OCI-LY1 (cell line): ENCODE data around the gene ADAMTSL1.

Experiments used
- H2AFZ ChIP-seq: fragments of 200-600 bp; sonication (generic), shearing (Covaris generic); 2 replicates; pipeline ENCODE4 v1.6.0; 2014; ENCODE audit warnings: antibody characterized with exemption, mild to moderate bottlenecking, low read length
- H3F3A ChIP-seq: fragments of 200-600 bp; sonication (generic), shearing (Covaris generic); 2 replicates; pipeline ENCODE4 v1.6.0; 2014; ENCODE audit warnings: mild to moderate bottlenecking, antibody characterized with exemption, low read length, moderate library complexity; ENCODE audit not compliant: insufficient read depth
- H3K27ac ChIP-seq: fragments of 200-600 bp; sonication (generic); 2 replicates; pipeline ENCODE4 v1.5.1; 2014; ENCODE audit warnings: low read length, mixed run types, mild to moderate bottlenecking, low read depth; ENCODE audit not compliant: poor library complexity, severe bottlenecking
- H3K27me3 ChIP-seq: fragments of 200-600 bp; sonication (generic); 2 replicates; pipeline ENCODE4 v1.6.0; 2014; ENCODE audit warnings: antibody characterized with exemption, mild to moderate bottlenecking, low read length, moderate library complexity; ENCODE audit not compliant: insufficient read depth
- H3K36me3 ChIP-seq: fragments of 200-600 bp; sonication (generic); 2 replicates; pipeline ENCODE4 v1.6.1; 2014; ENCODE audit warnings: mild to moderate bottlenecking, antibody characterized with exemption, low read length, moderate library complexity, mixed read lengths; ENCODE audit not compliant: insufficient read depth
- H3K4me1 ChIP-seq: fragments of 200-600 bp; sonication (generic); 2 replicates; pipeline ENCODE4 v1.5.1; 2014; ENCODE audit warnings: mild to moderate bottlenecking, low read length, moderate library complexity; ENCODE audit not compliant: insufficient read depth, severe bottlenecking
- H3K4me2 ChIP-seq: fragments of 200-600 bp; sonication (generic), shearing (Covaris generic); 2 replicates; pipeline ENCODE4 v1.6.1; 2014; ENCODE audit warnings: low read length
- H3K4me3 ChIP-seq: fragments of 200-600 bp; sonication (generic); 2 replicates; pipeline ENCODE4 v1.5.1; 2014; ENCODE audit warnings: low read length, low read depth, mild to moderate bottlenecking, mixed read lengths; ENCODE audit not compliant: poor library complexity, severe bottlenecking
- H3K79me2 ChIP-seq: fragments of 200-600 bp; shearing (Covaris generic); 2 replicates; pipeline ENCODE4 v1.6.1; 2016; ENCODE audit warnings: mixed run types, low read length, mixed read lengths; ENCODE audit not compliant: insufficient read depth
- H3K9ac ChIP-seq: fragments of 200-600 bp; sonication (generic), shearing (Covaris generic); 2 replicates; pipeline ENCODE4 v1.6.1; 2014; ENCODE audit warnings: mild to moderate bottlenecking, low read length, mixed read lengths
- H3K9me2 ChIP-seq: fragments of 200-600 bp; sonication (generic), shearing (Covaris generic); 2 replicates; pipeline ENCODE4 v1.6.1; 2014; ENCODE audit warnings: low read depth, mild to moderate bottlenecking, low read length, mixed read lengths
- H3K9me3 ChIP-seq: fragments of 200-600 bp; shearing (Covaris generic); 2 replicates; pipeline ENCODE4 v1.6.1; 2014; ENCODE audit warnings: low read length, mixed read lengths
- H4K20me1 ChIP-seq: fragments of 200-600 bp; sonication (generic), shearing (Covaris generic); 2 replicates; pipeline ENCODE4 v1.6.0; 2016; ENCODE audit warnings: mild to moderate bottlenecking, low read length; ENCODE audit not compliant: insufficient read depth
- CTCF ChIP-seq: fragments of 200-600 bp; sonication (generic), shearing (Covaris generic); IDR thresholded peaks from 2 replicates; pipeline ENCODE4 v1.5.1; 2017; ENCODE audit warnings: mild to moderate bottlenecking, antibody characterized with exemption, low read length, moderate library complexity, mixed read lengths
- EZH2 ChIP-seq: fragments of 200-600 bp; sonication (generic), shearing (Covaris generic); IDR thresholded peaks from 2 replicates; pipeline ENCODE4 v1.8.0; 2017; ENCODE audit warnings: borderline replicate concordance, mixed run types, mild to moderate bottlenecking, antibody characterized with exemption, low read length, moderate library complexity, mixed read lengths

Gene ADAMTSL1

GRCh38 chr9:18595597-18595996 is 121.6 kb downstream of the ADAMTSL1 start:
- TF ChIP-seq EZH2 (no peak), CTCF (no peak)
- Histone ChIP-seq H3K27ac (no peak overlapping the region), H3K36me3 (no peaks in the 10 kb centered on the region), H3K27me3 (no peaks in the 10 kb centered on the region), H3K9me2 (no peaks in the 10 kb centered on the region), H3K79me2 (no peaks in the 10 kb centered on the region), H3K4me2 (no peak overlapping the region), H3K9me3 (no peaks in the 10 kb centered on the region), H4K20me1 (no peaks in the 10 kb centered on the region), H2AFZ (no peak overlapping the region), H3F3A (no peaks in the 10 kb centered on the region), H3K4me3 (no peak overlapping the region), H3K4me1 (no peaks in the 10 kb centered on the region), H3K9ac (no peak overlapping the region)

GRCh38 chr9:18596920-18597319 is 123.0 kb downstream of the ADAMTSL1 start:
- Histone ChIP-seq H2AFZ (no peak overlapping the region), H3K27ac (no peak overlapping the region), H3K4me3 (no peak overlapping the region), H4K20me1 (no peaks in the 10 kb centered on the region), H3F3A (no peaks in the 10 kb centered on the region), H3K4me2 (no peak overlapping the region), H3K4me1 (no peaks in the 10 kb centered on the region), H3K79me2 (no peaks in the 10 kb centered on the region), H3K9ac (no peak overlapping the region), H3K27me3 (no peaks in the 10 kb centered on the region), H3K9me2 (no peaks in the 10 kb centered on the region), H3K36me3 (no peaks in the 10 kb centered on the region), H3K9me3 (no peaks in the 10 kb centered on the region)
- TF ChIP-seq CTCF (no peak), EZH2 (no peak)

- Histone ChIP-seq H2AFZ (no peak overlapping the region), H3F3A (no peaks in the 10 kb centered on the region), H4K20me1 (no peaks in the 10 kb centered on the region), H3K27ac (no peak overlapping the region), H3K36me3 (no peaks in the 10 kb centered on the region), H3K4me3 (no peak overlapping the region), H3K9ac (no peak overlapping the region), H3K79me2 (no peaks in the 10 kb centered on the region), H3K9me2 (no peaks in the 10 kb centered on the region), H3K9me3 (no peaks in the 10 kb centered on the region), H3K4me2 (no peak overlapping the region), H3K4me1 (no peaks in the 10 kb centered on the region), H3K27me3 (no peaks in the 10 kb centered on the region)
- TF ChIP-seq CTCF (no peak), EZH2 (no peak)
Measured at GRCh38 chr9:18598969-18599368, 125.0 kb downstream of the ADAMTSL1 start.
